ENCODE data around the gene GRK6.
"Not testable (repeated sequence)": the region's sequence is repeated elsewhere in the genome, so short reads cannot be mapped to it uniquely, and the experiment has no call there.

Gene GRK6

DNA sequence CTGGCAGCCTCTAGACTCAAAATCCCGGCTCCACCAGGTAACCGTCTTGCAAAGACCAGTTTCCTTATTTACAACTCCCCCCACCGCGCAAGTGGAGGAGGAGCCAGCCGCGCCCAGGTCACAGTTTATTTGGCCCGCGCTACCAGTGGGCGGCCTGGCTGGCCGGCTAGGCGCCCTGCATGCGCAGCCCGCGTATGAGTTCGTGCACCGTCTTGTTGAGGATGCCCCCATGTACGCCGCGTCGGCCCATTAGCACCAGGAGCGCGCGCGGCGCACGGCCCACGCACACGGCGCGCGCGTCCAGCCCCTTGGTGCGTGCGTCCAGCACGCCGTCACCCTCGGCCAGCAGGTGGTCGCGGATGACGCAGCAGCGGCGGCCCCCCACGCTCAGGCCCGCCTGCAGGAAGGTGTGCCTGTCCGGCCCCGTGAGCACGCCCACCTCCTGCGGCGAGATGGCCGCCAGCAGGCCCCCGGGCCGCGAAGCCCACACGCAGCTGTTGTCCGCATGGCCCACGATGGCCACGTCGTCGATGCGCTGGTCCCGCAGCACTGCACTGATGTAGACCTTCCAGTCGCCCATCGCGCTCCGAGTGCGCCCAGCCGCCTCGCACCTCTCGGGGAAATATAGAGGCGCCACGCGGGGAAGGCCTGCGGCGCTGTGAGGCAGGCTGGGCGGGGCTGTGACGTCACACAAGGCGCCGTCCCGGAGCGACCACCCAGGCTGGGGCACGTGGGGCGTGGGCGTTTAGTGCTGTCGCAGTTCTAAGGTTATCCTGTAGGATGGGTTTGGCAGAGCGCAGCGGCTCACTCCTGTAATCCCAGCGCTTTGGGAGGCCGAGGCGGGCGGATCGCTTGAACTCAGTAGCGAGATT, 26.2 kb upstream of the GRK6 start, which contains the start of gene PFN3:
PFN3 (minus strand) TSS at position 665 of the 872 bp plus-strand sequence; CDS start at position 580, 85 bp downstream.
- DNase-seq (ENCODE audit: low read depth), result no peak

DNA sequence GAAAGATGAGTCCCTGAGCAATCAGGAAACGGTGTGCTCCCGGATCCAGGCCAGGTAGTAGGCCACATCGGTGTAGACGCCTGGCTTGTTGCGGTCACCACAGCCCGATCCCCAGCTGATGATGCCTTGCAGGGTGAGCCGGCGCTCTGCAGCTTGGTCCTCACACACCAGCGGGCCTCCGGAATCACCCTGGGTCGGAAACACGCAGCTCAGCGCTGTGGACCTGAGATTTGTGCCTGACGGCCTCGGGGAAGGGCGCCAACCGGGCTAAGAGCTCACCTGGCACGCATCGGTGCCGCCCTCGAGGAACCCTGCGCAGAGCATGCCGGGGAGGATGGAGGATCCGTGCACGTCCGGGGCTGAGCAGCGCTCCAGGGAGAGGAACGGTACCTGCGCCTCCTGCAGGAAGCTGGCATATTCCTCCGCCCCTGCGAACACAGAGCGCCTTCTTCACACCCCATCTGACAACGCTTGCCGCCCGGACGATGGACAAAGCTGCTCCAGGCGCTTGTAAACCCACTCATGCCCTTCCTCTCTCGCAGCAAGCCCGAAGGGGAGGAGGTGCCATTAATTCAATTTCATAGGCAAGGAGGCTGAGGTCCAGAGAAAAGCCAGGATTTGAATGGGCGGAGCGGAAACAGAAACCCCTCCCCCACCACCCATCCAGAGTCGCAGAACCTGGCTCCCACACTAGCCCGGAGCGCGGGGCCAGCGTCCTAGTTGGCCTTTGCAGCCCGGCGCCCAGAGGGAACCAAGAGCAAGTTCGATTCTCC, 24.0 kb upstream of the GRK6 start:
- DNase-seq (ENCODE audit: low read depth), result peak; percentile 61

DNA sequence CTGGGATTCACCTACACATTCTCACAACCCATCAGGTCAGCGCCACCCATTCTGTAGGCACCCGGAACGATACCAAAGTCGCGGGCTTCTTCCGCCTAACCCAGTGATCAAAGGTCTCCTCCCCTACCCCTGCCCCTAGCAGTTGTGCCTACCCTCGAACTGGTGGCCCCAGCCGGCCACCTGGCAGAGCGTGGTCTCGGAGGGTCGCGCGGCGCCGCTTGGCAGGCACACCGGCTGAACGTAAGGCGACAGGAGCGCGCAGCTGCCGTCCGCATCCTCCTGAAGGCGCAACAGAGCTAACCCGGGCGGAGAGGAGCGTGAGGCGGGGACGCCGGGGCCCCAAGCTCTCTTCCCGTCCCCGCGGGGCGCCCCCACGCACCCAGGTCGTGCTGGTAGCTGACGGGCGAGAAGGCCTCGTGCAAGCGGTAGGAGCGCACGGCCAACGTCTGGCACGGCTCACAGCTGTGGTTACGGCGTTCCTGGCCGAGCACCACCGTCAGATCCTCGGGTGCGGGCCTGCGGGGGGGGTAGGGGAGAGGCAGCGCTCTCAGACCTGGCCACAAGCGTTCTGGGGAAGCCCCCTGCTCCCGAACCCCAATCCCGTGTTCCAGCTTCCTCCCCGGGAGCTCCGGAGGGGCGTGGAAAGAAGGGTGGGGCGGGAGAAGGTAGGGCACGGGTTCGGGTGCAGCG, 23.2 kb upstream of the GRK6 start:
- DNase-seq (ENCODE audit: low read depth), result no peak

DNA sequence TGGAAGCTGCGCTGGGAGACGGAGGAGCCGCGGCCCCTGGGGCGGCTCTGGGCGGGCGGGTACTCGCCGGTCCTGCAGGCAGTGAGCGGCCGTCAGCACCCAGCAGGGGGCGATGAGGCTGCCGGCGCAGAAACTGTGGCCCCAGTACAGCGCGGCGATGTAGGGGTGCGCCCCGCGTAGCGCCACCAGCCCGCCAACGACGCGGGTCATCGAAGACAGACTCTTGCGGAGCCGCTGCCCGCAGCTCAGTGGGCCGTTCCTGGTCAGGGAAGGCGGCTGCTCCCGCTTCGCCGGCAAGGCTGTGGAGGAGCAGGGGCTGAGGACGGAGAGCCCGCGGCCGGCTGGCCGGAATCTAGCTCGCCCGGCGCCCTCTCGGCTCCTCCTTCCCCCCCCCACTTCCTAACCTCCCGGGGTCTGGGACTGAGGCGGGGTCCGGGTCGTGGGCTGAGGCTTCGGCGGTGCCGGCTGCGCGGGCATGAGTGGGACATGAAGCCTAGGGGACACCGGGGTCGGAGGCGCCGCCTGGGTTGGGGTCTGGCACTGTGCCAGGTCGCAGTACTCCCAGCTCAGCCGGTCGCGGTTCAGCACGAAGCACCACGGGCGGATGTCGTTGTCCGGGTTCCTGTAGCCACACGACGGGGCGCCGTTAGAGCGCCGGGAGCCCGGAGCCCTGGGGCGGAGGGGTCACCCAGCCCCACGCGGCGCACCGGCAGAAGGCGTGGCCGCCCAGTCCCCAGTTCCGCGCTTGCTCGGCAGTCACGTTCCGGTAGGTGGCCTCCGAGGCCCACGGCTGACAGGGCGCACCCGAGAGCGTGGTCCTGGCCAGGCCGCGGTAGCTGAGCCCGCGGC, 22.5 kb upstream of the GRK6 start:
- DNase-seq (ENCODE audit: low read depth), result peak; percentile 78

DNA sequence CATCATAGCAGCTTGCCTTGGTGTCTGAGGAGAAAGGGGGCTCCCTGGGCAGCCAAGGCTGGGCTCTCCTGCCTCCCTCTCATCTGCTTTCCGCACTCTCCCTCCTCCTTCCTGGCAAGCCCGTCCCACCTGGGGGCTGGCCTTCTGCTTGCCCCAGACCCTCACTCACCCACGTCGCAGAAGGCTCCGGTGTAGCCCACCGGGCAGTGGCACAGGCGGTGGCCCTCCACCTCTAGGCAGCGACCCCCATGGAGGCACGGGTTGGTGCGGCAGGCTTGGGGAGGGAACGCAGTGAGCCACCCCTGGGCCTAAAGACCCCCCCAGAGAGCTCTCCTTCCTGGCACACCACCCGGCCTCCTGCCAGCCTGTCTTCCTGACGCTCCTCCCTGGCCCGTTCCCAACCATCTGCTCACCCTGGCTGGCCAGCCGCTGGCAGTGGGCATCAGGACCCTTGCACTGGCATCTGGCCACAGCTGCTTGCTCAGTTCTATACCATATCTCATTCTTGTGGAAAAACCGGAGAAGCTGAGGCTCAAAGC, 21.8 kb upstream of the GRK6 start:
- DNase-seq (ENCODE audit: low read depth), result no peak

DNA sequence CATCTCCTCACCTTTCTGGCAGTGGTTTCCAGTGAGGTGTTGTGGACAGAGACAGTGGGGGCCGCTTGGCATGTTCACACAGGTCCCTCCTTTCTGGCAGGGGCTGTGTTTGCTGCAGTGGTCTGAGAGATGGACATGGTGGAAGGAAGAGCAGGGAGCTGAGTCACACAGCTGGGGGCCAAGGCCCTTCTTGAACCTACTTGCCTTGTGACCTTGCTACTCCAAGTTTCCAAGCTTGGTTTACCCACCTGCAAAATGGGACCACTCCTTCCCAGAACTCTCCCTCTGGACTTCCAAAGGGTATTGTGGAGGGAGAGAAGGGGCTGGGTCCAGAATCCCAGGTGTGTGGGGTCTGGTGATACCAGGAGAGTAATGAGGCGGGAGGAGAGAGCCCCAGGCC, 21.2 kb upstream of the GRK6 start:
- no peak for DNase-seq (ENCODE audit: low read depth)

DNA sequence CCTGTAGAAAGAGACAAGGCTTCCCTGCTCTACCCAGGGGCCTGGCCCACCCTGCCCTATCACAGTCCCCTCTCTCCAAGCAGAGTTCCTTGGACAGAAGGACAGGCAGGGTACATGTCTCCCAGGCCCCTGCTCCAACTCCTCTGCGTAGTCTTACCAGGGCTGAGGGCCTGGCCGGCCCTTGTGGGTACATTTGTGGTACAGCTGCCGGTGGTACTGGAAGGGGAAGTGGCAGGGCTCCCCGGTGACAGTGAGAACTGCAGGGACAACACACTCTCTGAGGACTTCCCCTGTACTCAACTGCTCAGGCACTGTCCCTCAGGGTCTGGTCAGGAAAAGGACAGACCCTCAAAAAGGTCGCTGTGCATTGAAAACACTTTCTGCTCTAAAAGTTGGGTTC, 20.7 kb upstream of the GRK6 start:
- no peak for DNase-seq (ENCODE audit: low read depth)

DNA sequence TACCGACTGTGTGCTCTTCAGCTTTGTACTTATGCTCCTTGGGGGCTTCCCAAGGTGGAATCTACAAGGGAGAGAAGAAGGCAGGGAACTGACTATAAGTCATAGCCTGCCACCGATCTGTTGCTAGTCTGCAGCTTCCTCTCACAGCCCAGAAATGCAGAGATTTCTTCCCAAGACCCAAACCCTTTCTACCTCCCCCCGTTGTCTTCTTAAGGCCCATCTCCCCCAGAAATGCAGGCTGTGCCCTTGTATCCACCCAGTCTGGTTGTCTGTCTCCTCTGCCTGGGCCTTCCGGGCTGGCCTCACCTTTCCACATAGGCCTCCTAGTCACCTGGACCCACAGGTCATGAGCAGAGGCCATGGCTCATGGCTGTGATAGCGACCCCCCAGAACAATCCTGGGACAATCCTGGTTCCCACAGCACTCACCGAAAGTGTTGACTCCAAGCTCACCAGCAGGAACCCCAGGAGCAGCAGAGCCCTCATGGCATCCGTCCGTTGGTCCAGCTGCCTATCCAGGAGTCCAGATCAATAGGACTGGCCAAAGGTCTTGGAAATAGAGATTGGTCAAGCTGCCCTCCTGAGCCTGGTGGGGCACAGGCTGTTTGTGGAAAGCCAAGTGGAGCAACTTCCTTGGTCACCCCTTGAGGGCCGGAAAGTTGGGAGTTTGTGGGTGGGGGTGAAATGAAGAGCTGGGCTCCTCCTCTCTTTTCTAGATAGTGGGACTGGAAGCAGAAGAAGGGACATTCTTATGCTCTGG, 17.3 kb upstream of the GRK6 start, which contains the start of gene F12:
F12 (minus strand) TSS at position 522 of the 759 bp plus-strand sequence; CDS start at position 485, 37 bp downstream.
- DNase-seq (ENCODE audit: low read depth), result no peak

DNA sequence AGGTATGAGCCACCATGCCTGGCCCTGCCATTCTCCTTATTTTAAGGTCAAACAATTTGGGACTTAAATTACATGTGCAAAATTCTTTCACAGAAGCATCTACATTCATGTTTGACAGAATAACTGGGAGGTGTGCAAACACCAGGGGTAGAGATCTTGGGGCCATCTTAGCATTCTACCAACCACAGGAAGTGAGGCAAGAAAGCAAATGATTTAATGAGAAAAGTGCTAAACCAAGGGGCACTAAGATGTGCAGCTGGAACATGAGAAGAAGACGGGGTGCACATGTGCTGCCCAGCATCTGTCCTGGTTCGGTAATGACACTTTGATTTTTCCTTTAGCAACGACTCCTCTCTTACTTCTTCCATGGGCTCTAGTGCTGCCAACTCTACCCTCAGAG, 15.9 kb upstream of the GRK6 start:
- no peak for DNase-seq (ENCODE audit: low read depth)

DNA sequence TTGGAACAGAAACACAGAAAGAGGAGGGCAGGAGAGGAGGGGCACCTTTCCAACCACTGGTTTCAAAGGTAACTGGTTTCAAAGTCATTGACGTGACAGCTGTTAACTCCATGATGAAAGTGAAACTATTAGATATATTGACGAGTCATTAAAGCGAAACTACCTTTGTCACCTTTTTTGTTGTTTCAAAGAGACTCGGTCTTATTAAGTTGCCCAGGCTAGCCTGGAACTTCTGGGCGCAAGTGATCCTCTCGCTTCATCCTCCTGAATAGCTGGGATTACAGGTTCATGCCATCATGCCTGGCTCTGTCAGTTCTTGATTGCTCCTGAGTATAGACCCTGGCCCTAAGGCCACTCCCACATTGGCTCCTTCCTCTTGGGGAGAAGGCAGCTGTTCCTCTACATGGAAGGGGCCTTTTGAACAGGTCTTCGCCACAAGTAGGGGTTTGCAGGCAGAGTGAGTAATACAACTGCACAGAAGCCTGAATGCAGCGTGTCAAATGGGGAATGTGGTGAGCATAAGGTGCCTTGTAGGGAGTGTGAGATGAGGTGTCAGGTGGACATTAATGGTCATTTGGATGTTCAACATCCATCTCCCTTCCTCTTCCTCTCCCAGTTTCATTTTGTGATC, 13.8 kb upstream of the GRK6 start:
- no peak for DNase-seq (ENCODE audit: low read depth)

DNA sequence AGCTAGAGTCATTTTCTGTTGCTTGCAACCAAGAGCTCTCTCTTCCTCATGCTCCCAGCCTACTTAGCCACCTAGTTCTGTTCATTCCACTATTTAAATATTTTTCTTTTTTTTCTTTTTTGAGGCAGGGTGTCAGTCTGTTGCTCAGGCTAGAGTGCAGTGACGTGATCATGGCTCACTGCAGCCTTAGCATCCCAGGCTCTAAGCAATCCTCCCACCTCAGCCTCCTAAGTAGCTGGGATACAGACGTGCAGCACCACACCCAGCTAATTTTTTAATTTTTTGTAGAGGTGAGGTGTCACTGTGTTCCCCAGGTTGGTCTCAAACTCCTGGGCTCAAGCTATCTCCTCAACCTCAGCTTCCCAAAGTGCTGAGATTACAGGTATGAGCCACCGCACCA, 12.0 kb upstream of the GRK6 start:
- no peak for DNase-seq (ENCODE audit: low read depth)

DNA sequence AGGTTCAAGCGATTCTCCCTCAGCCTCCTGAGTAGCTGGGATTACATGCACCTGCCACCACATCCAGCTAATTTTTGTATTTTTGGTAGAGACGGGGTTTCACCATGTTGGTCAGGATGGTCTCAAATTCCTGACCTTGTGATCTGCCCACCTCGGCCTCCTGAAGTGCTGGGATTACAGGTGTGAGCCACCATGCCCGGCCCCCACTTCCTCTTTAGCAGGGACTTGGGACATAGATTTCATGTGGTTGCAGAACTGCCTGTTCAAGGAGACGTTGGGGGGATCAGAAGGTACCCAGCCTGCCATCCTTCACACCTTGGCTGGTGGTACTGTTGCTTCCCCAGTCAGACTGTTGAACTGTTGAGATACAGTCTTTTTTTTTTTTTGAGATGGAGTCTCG, 9.4 kb upstream of the GRK6 start:
- not testable (repeated sequence) for DNase-seq (ENCODE audit: low read depth)

DNA sequence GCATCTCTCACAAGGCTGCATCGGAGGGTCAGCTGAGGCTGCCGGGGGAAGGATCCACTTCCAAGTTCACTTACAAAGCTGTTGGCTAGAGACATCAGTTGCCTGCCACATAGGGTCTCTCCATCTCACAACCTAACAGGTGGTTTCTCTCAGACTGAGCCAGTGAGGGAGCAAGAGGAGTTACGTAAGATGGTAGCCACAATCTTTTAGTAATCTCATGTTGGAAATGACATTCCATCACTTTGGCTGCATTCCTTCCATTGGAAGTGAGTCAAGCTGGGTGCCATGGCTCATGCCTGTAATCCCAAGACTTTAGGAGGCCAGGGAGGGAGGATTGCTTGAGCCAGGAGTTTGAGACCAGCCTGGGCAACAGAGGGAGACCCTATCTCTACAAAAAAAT, 7.4 kb upstream of the GRK6 start:
- DNase-seq (ENCODE audit: low read depth), result no peak

DNA sequence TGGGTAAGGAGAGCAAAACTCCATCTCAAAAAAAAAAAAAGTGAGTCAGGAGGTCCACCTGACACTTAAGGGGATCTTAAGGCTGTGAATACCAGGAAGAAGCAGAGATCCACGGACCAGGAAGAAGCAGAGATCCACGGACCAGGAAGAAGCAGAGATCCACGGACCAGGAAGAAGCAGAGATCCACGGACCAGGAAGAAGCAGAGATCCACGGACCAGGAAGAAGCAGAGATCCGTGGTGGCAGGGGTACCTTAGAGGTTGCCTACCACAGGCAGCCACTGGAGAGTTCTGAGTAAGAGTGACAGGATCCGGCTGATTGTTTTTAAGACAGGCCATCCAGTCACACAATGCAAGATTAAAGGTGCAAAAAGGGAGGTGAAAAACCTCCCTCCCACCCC, 6.0 kb upstream of the GRK6 start:
- not testable (repeated sequence) for DNase-seq (ENCODE audit: low read depth)

DNA sequence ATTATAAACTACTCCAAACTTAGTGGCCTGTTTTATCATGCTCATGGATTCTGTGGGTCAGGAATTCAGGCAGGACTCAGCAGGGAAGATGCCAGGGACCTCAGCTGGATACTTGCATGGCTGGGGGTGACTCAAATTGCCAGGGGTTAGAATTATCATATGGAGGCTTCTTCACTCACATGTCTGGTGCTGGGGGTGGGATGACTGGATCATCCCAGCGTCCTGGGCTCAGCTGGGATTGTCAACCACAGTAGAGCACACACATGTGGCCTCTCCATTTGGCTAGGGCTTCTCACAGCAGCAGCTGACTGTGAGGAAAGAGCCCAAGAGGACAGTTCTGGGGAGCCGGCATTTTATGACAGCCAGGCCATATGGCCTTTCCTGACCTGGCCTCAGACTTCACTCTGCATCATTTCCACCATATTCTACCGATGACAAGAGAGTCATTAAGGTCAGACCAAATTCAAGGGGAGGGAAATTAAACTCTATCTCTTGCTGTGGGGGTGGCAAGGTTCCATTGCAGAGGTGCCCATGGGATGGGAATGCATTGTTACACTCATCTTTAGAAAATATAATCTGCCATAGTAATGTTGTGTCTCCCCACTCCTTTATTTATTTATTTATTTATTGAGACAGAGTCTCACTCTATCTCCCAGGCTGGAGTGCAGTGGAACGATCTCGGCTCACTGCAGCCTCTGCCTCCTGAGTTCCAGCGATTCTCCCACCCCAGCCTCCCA, 5.2 kb upstream of the GRK6 start:
- no peak for DNase-seq (ENCODE audit: low read depth)

DNA sequence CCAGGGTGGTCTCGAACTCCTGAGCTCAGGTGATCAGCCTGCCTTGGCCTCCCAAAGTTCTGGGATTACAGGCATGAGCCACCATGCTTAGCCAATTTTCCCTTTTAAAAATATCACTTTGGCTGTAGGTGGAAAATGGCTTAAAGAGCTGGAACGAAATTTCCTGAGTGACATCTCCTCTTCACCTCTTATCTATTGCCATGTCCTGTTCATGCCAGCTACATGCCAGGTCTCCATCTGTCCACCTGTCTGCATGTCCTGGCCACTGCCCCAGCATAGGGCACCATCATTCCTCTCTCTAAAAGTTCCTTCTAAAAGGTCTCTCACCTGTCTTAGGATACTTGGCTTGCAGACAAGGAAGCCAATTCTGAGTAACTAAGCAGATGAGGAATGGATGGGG, 2.8 kb upstream of the GRK6 start:
- DNase-seq (ENCODE audit: low read depth), result no peak

DNA sequence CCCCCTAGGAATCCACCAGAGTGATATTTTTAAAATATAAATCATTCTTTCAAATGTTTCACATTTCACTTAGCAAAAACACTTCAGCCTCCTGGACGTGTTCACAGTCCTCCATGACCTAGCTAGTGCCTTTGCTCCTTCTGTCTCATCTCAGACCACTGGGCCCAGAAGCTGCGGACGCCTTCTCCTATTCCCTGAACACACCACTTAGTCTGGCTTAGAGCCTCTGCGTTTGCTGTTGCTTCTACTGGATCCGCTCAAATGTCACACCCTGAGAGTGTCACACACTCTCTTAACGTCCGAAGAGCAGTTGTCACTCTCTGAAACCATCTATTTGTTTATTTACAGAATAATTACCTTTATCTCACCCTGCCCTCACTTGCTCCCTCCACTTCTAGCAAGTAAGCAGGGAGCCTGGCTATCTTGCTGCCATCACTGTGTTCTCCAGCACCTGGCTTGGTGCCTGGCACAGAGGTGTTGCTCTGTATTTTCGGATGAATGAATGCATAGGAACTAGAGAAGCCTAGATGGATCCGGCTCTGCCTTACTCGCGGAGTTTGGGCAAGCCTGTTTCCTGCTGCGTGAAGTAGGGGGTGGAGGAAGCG, 1.2 kb upstream of the GRK6 start:
- no peak for DNase-seq (ENCODE audit: low read depth)

DNA sequence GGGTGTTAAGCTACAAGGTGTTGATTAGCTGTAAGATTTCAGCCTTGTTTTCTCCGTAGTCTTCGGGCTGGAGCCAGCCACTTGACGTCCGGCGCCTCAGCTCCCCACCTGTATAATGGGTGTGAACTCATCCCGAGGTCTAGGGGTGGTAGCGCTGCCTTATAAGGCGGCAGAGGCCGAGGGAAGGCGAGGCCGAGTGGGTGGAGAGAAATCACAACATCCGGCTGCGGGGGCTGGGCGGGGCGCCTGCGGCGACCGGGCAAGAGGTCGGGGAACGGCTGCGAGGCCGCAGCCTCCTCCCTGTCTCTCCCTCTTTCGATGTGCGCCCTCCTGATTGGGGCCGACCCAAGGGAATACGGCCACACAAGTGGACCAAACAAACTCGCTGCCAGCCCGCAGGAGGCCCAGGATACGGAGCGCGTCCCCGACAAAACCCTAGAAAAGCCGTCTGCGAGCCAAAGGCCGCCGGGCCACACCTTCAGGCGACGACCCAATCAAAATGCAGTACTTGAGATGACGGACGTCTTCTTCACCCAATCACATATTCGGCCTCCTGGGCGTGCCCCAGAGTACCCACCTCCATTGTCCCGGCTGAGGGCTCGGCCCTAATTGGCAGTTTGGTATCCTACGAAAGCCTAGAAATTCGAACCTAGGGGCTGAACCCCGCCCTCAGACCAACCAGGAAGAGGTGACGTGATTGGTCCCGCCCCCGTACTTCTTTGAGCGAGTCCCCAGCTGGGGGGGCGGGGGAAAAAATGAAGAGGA, 493 bp upstream of the GRK6 start:
- peak; percentile 99 for DNase-seq (ENCODE audit: low read depth)

Measured in activated T-cell treated with anti-CD3 and anti-CD28 coated beads for 24 hours (primary cell).